A673 (cell line): ENCODE measurements around the gene STRIP1. TPM values are rescaled to one million over a fixed set of nuclear protein-coding genes. Genes with fewer than 3 reads are reported as not detected.

ENCODE experiments used
- BruUV-seq: library from RNA; stranded (reverse); fragments of 400-500 nt; replicated peaks from 2 replicates; lab custom pipeline; 2021; lab: Mats Ljungman, UMichigan
- CTCF ChIA-PET: fragments of 300-600 bp; sonication (Branson Sonifier 250); formaldehyde crosslinking; loops from one replicate; lab custom pipeline; 2022; ENCODE audit warnings: antibody characterized with exemption; lab: Charles Lee
- POLR2A ChIA-PET: fragments of 300-600 bp; sonication (Branson Sonifier 250); formaldehyde crosslinking; loops from one replicate; lab custom pipeline; 2022; ENCODE audit warnings: antibody characterized with exemption; ENCODE audit not compliant: low non-redundant PET; lab: Charles Lee
- DNase-seq: peaks from one replicate; pipeline ENCODE4 v3.0.0-alpha.2; 2015; ENCODE audit warnings: low spot score
- H3K27ac ChIP-seq: fragments of 200-600 bp; sonication (generic); 2 replicates; pipeline ENCODE4 v1.5.1; 2016; ENCODE audit warnings: mixed run types, low read depth, mild to moderate bottlenecking, mixed read lengths, antibody characterized with exemption, low read length; ENCODE audit not compliant: poor library complexity, severe bottlenecking
- H3K27me3 ChIP-seq: fragments of 200-600 bp; sonication (generic); replicated peaks from 2 replicates; pipeline ENCODE4 v1.6.1; 2017; ENCODE audit warnings: mixed run types, low read depth, mild to moderate bottlenecking, mixed read lengths, antibody characterized with exemption, low read length; ENCODE audit not compliant: insufficient read depth, poor library complexity
- H3K36me3 ChIP-seq: fragments of 200-600 bp; sonication (generic); 2 replicates; pipeline ENCODE4 v1.6.1; 2016; ENCODE audit warnings: mixed run types, mild to moderate bottlenecking, mixed read lengths, antibody characterized with exemption, low read length; ENCODE audit not compliant: insufficient read depth, poor library complexity, severe bottlenecking
- H3K4me1 ChIP-seq: fragments of 200-600 bp; sonication (generic); 2 replicates; pipeline ENCODE4 v1.6.1; 2017; ENCODE audit warnings: mixed run types, mild to moderate bottlenecking, mixed read lengths, antibody characterized with exemption, low read length; ENCODE audit not compliant: insufficient read depth, poor library complexity, severe bottlenecking
- H3K4me3 ChIP-seq: fragments of 200-600 bp; sonication (generic); 2 replicates; pipeline ENCODE4 v1.5.1; 2016; ENCODE audit warnings: low read depth, mixed run types, mild to moderate bottlenecking, mixed read lengths, low read length; ENCODE audit not compliant: poor library complexity, severe bottlenecking
- H3K9me3 ChIP-seq: fragments of 200-600 bp; sonication (generic); 2 replicates; pipeline ENCODE4 v1.6.1; 2016; ENCODE audit warnings: mixed run types, low read depth, mild to moderate bottlenecking, mixed read lengths, antibody characterized with exemption, low read length; ENCODE audit not compliant: poor library complexity, severe bottlenecking
- EZH2 ChIP-seq: fragments of 200-600 bp; sonication (generic); IDR thresholded peaks from 2 replicates; pipeline ENCODE4 v1.6.1; 2017; ENCODE audit warnings: borderline replicate concordance, low read depth, mild to moderate bottlenecking, mixed read lengths, antibody characterized with exemption, low read length; ENCODE audit not compliant: poor library complexity, severe bottlenecking
- intact Hi-C: fragments of 100-400 bp; cut with micrococcal nuclease; formaldehyde crosslinking; loops from one replicate; pipeline ENCODE4 v1.10.0; 2022; ENCODE audit not compliant: unreplicated experiment
- total RNA-seq: library from RNA; stranded (reverse); gene quantifications from 2 replicates; pipeline ENCODE4 v1.2.3, GENCODE V29; 2021
- TF ChIP-seq, protein P1 (sequence below): fragments of 300-800, 200-600 bp; sonication (generic); conservative IDR thresholded peaks from 2 replicates; pipeline ENCODE4 v1.5.1; 2017; ENCODE audit warnings: low read depth, mild to moderate bottlenecking, antibody characterized with exemption, low read length, moderate library complexity, mixed read lengths

Gene STRIP1
- total RNA-seq, 1 experiment from 2014 or later = 57.7 TPM

- no peak overlapping the region for H3K4me3 ChIP-seq
- no peaks in the 10 kb centered on the region for H3K27me3 ChIP-seq
- H3K27ac ChIP-seq = peak overlapping the region; percentile 29
- BruUV-seq = no TSS peak
- POLR2A ChIA-PET = no interaction called here
- DNase-seq = no peak
- no peak for TF ChIP-seq EZH2
- TF ChIP-seq, protein P1, sequence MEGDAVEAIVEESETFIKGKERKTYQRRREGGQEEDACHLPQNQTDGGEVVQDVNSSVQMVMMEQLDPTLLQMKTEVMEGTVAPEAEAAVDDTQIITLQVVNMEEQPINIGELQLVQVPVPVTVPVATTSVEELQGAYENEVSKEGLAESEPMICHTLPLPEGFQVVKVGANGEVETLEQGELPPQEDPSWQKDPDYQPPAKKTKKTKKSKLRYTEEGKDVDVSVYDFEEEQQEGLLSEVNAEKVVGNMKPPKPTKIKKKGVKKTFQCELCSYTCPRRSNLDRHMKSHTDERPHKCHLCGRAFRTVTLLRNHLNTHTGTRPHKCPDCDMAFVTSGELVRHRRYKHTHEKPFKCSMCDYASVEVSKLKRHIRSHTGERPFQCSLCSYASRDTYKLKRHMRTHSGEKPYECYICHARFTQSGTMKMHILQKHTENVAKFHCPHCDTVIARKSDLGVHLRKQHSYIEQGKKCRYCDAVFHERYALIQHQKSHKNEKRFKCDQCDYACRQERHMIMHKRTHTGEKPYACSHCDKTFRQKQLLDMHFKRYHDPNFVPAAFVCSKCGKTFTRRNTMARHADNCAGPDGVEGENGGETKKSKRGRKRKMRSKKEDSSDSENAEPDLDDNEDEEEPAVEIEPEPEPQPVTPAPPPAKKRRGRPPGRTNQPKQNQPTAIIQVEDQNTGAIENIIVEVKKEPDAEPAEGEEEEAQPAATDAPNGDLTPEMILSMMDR = no peak
- no peaks in the 10 kb centered on the region for H3K9me3 ChIP-seq
- H3K36me3 ChIP-seq = no peaks in the 10 kb centered on the region
- CTCF ChIA-PET = interaction anchor here (1.0 kb wide), 1 partner anchor 13 kb away, joined by 3 read pairs; the partner anchor contains the start of gene AHCYL1
- intact Hi-C loops = no loop called here
- H3K4me1 ChIP-seq = peaks cover 9% of the 10 kb centered on the region
Measured at GRCh38 chr1:109997204-109997866, 37.1 kb upstream of the STRIP1 start.

DNA sequence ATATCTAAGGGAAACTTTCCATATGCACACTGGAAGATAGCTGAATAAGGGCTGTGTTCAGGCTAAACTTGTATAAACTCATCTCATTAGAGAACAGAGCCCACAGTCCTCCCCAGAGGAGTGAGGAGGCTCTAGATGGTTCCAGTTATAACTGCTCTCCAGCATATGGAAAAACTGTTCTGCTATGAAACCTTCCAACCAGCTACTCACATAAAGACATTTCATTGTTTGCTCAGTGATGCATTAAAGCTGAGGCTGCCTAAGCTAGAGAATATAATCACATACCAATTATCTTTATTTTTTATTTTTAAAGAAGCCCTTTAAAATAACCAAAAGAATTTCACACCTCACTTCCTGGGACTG lies 36.6 kb upstream of the STRIP1 start:
- intact Hi-C loops = no loop called here
- TF ChIP-seq, protein P1 = no peak
- no peak for TF ChIP-seq EZH2
- ChIA-PET POLR2A (no interaction called here), CTCF (interaction anchor here (1.0 kb wide), 1 partner anchor 13 kb away, joined by 3 read pairs; the partner anchor contains the start of gene AHCYL1)
- no peak for DNase-seq
- Histone ChIP-seq H3K27me3 (no peaks in the 10 kb centered on the region), H3K4me3 (no peak overlapping the region), H3K9me3 (no peaks in the 10 kb centered on the region), H3K4me1 (peaks cover 14% of the 10 kb centered on the region), H3K27ac (peak overlapping the region; percentile 29), H3K36me3 (no peaks in the 10 kb centered on the region)
- BruUV-seq = no TSS peak

DNA sequence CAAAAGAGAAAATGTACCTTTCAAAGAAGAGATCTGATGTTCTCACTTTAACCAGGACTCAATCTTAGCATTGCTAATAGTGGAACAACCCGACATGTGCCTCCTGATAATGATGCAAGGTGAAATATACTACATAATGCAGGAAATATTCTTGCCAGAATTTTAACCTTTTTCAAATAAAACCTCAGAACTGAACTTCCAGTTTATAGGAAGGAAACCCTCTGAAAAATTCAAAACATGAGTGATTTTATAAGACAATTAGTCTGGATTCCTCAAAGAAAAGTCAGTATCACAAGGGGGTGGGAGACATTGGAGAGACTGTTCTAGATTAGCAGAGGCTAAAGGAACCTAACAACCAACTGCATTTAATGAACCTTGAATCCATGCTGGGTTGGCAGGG lies 31.7 kb upstream of the STRIP1 start:
- Histone ChIP-seq H3K4me1 (peaks cover 54% of the 10 kb centered on the region), H3K4me3 (no peak overlapping the region), H3K27ac (peak overlapping the region; percentile 81), H3K9me3 (no peaks in the 10 kb centered on the region), H3K36me3 (no peaks in the 10 kb centered on the region), H3K27me3 (no peaks in the 10 kb centered on the region)
- CTCF ChIA-PET = no interaction called here
- intact Hi-C loops = no loop called here
- no TSS peak for BruUV-seq
- no peak for DNase-seq
- TF ChIP-seq, protein P1 = no peak
- no peak for TF ChIP-seq EZH2
- POLR2A ChIA-PET = no interaction called here
